Ramos (cell line): ENCODE data around the gene AKR1C3.
"Not testable (repeated sequence)": the region's sequence is repeated elsewhere in the genome, so short reads cannot be mapped to it uniquely, and the experiment has no call there.

Source experiments
- in situ Hi-C: fragments of 300-500 bp; cut with MboI; formaldehyde crosslinking; loops from one replicate; pipeline ENCODE4 v1.14.3; 2022; ENCODE audit warnings: low sequenced_read_pairs; ENCODE audit not compliant: unreplicated experiment

The AKR1C3 gene

GRCh38 chr10:5125315-5126044 lies 31.3 kb downstream of the AKR1C3 start:
- in situ Hi-C loops = no loop called here

GRCh38 chr10:5135581-5135980 lies 41.4 kb downstream of the AKR1C3 start:
- in situ Hi-C loops = no loop called here

- in situ Hi-C loops = no loop called here
These were observed 42.4 kb downstream of the AKR1C3 start for GRCh38 chr10:5136468-5137087.

- in situ Hi-C loops = not testable (repeated sequence)
These were observed 43.5 kb downstream of the AKR1C3 start for GRCh38 chr10:5137699-5138098.

- in situ Hi-C loops = no loop called here
These were observed 48.0 kb downstream of the AKR1C3 start for GRCh38 chr10:5142199-5142598.

GRCh38 chr10:5143137-5143536 lies 48.9 kb downstream of the AKR1C3 start:
- in situ Hi-C loops = no loop called here

GRCh38 chr10:5146920-5147254 lies 52.7 kb downstream of the AKR1C3 start:
- in situ Hi-C loops = no loop called here

GRCh38 chr10:5147255-5147980 lies 53.2 kb downstream of the AKR1C3 start:
- in situ Hi-C loops = no loop called here

- in situ Hi-C loops = no loop called here
These were observed 53.9 kb downstream of the AKR1C3 start for GRCh38 chr10:5147981-5148677.

- in situ Hi-C loops = no loop called here
These were observed 54.4 kb downstream of the AKR1C3 start for GRCh38 chr10:5148678-5149032.

- in situ Hi-C loops = no loop called here
These were observed 56.9 kb downstream of the AKR1C3 start for GRCh38 chr10:5151076-5151475.

GRCh38 chr10:5155951-5156350 lies 61.7 kb downstream of the AKR1C3 start:
- in situ Hi-C loops = no loop called here
